ENCODE data around the gene SEMA3C. TPM values are rescaled to one million over a fixed set of nuclear protein-coding genes. Genes with fewer than 3 reads are reported as not detected.

Gene SEMA3C
- polyA plus RNA-seq, 1 donor from 2014 or later = 386 TPM

GRCh38 chr7:80957226-80957777 lies 38.5 kb upstream of the SEMA3C start:
- Histone ChIP-seq H3K36me3 (ENCODE audit: insufficient read depth, low read length) (no peaks in the 10 kb centered on the region), H3K27me3 (ENCODE audit: insufficient read depth, low read depth, low read length) (no peaks in the 10 kb centered on the region), H3K27ac (ENCODE audit: low read length) (no peak overlapping the region), H3K4me3 (ENCODE audit: low read length) (no peak overlapping the region), H4K20me1 (ENCODE audit: insufficient read depth) (no peaks in the 10 kb centered on the region), H3K9ac (ENCODE audit: low read length) (no peak overlapping the region), H3K79me2 (replicated peaks; ENCODE audit: insufficient read depth, low read length) (no peaks in the 10 kb centered on the region), H3K9me2 (ENCODE audit: insufficient read depth, low read length) (no peaks in the 10 kb centered on the region), H3K4me2 (ENCODE audit: low read length) (no peak overlapping the region), H3K9me3 (ENCODE audit: low read length) (no peaks in the 10 kb centered on the region), H2AFZ (ENCODE audit: low read depth, low read length) (no peak overlapping the region), H3F3A (ENCODE audit: insufficient read depth, low read length, poor library complexity, severe bottlenecking) (no peaks in the 10 kb centered on the region)
- TF ChIP-seq CTCF (IDR thresholded peaks at IDR 0.05; ENCODE audit: poor library complexity, severe bottlenecking) (no peak), MXI1 (conservative IDR thresholded peaks at IDR 0.05; ENCODE audit: poor library complexity, severe bottlenecking) (no peak), RAD21 (conservative IDR thresholded peaks at IDR 0.05) (no peak), TAF1 (IDR thresholded peaks at IDR 0.05; ENCODE audit: low read depth) (no peak)

- Histone ChIP-seq H3K79me2 (replicated peaks; ENCODE audit: insufficient read depth, low read length) (no peaks in the 10 kb centered on the region), H3K9me3 (ENCODE audit: low read length) (no peaks in the 10 kb centered on the region), H4K20me1 (ENCODE audit: insufficient read depth) (no peaks in the 10 kb centered on the region), H3K27ac (ENCODE audit: low read length) (no peak overlapping the region), H3K4me3 (ENCODE audit: low read length) (no peak overlapping the region), H3K9ac (ENCODE audit: low read length) (no peak overlapping the region), H2AFZ (ENCODE audit: low read depth, low read length) (no peak overlapping the region), H3F3A (ENCODE audit: insufficient read depth, low read length, poor library complexity, severe bottlenecking) (peaks cover 10% of the 10 kb centered on the region), H3K27me3 (ENCODE audit: insufficient read depth, low read depth, low read length) (no peaks in the 10 kb centered on the region), H3K9me2 (ENCODE audit: insufficient read depth, low read length) (no peaks in the 10 kb centered on the region), H3K36me3 (ENCODE audit: insufficient read depth, low read length) (no peaks in the 10 kb centered on the region), H3K4me2 (ENCODE audit: low read length) (no peak overlapping the region)
- TF ChIP-seq EZH2 (IDR thresholded peaks at IDR 0.05; ENCODE audit: borderline replicate concordance, insufficient read depth, low read length, poor library complexity, severe bottlenecking) = no peak
Observed at GRCh38 chr7:80954191-80954590, 35.3 kb upstream of the SEMA3C start.

GRCh38 chr7:80950550-80950967 lies 31.7 kb upstream of the SEMA3C start:
- Histone ChIP-seq H4K20me1 (ENCODE audit: insufficient read depth) (no peaks in the 10 kb centered on the region), H2AFZ (ENCODE audit: low read depth, low read length) (no peak overlapping the region), H3F3A (ENCODE audit: insufficient read depth, low read length, poor library complexity, severe bottlenecking) (peaks cover 13% of the 10 kb centered on the region), H3K36me3 (ENCODE audit: insufficient read depth, low read length) (no peaks in the 10 kb centered on the region), H3K27ac (ENCODE audit: low read length) (no peak overlapping the region), H3K9ac (ENCODE audit: low read length) (no peak overlapping the region), H3K9me3 (ENCODE audit: low read length) (no peaks in the 10 kb centered on the region), H3K4me2 (ENCODE audit: low read length) (no peak overlapping the region), H3K4me3 (ENCODE audit: low read length) (no peak overlapping the region), H3K79me2 (replicated peaks; ENCODE audit: insufficient read depth, low read length) (no peaks in the 10 kb centered on the region), H3K27me3 (ENCODE audit: insufficient read depth, low read depth, low read length) (no peaks in the 10 kb centered on the region), H3K9me2 (ENCODE audit: insufficient read depth, low read length) (no peaks in the 10 kb centered on the region)
- TF ChIP-seq REST (IDR thresholded peaks at IDR 0.05; ENCODE audit: borderline replicate concordance) (no peak), EP300 (conservative IDR thresholded peaks at IDR 0.05; ENCODE audit: poor library complexity, severe bottlenecking) (no peak), CTCF (IDR thresholded peaks at IDR 0.05; ENCODE audit: poor library complexity, severe bottlenecking) (no peak)

Measured in neural cell (in vitro differentiated cells).